Head of caudate nucleus (tissue), 42 donors: ENCODE measurements around the gene CRIM1.

Experiments
- DNase-seq, 42 donors: peaks; one replicate each; pipeline versions ENCODE4 v3.0.0 to v3.0.0-alpha.2; 2020 to 2021; ENCODE audit warnings: mixed read lengths in 7 of 42
- intact Hi-C: fragments of 100-400 bp; cut with DNase I; formaldehyde crosslinking; loops from one replicate; pipeline ENCODE4 v1.15.0; 2022

CRIM1 gene

GRCh38 chr2:36464006-36464721 is 108.6 kb downstream of the CRIM1 start:
- intact Hi-C loops: loop anchor here (10.0 kb wide), 1 partner anchor 109 kb away; the partner anchor contains the start of gene CRIM1

GRCh38 chr2:36466135-36466534 is 110.6 kb downstream of the CRIM1 start:
- intact Hi-C loops: loop anchor here (10.0 kb wide), 1 partner anchor 111 kb away; the partner anchor contains the start of gene CRIM1
- no peak for DNase-seq

More at GRCh38 chr2:36464006-36464721, 108.6 kb downstream of the CRIM1 start:
- no peak for DNase-seq

- intact Hi-C loops: loop anchor here (10.0 kb wide), 1 partner anchor 114 kb away; the partner anchor contains the start of gene CRIM1
- no peak for DNase-seq
Observed at GRCh38 chr2:36468463-36469105, 113.0 kb downstream of the CRIM1 start.

GRCh38 chr2:36469106-36469477 is 113.5 kb downstream of the CRIM1 start:
- DNase-seq: no peak
- intact Hi-C loops: loop anchor here (10.0 kb wide), 1 partner anchor 114 kb away; the partner anchor contains the start of gene CRIM1

GRCh38 chr2:36469710-36470109 is 114.1 kb downstream of the CRIM1 start:
- intact Hi-C loops: loop anchor here (10.0 kb wide), 1 partner anchor 115 kb away; the partner anchor contains the start of gene CRIM1
- DNase-seq: no peak

GRCh38 chr2:36473230-36473629 is 117.7 kb downstream of the CRIM1 start:
- intact Hi-C loops: no loop called here

GRCh38 chr2:36476411-36476810 is 120.8 kb downstream of the CRIM1 start:
- DNase-seq: no peak
- intact Hi-C loops: no loop called here

More at GRCh38 chr2:36473230-36473629, 117.7 kb downstream of the CRIM1 start:
- DNase-seq: no peak

- intact Hi-C loops: no loop called here
- no peak for DNase-seq
Observed at GRCh38 chr2:36477315-36477714, 121.7 kb downstream of the CRIM1 start.

GRCh38 chr2:36477746-36478145 is 122.2 kb downstream of the CRIM1 start:
- intact Hi-C loops: no loop called here
- no peak for DNase-seq

GRCh38 chr2:36478332-36478738 is 122.8 kb downstream of the CRIM1 start:
- peak in 2 of 42 donors; percentile 12 to 20 for DNase-seq
- intact Hi-C loops: no loop called here

GRCh38 chr2:36478999-36479398 is 123.4 kb downstream of the CRIM1 start:
- no peak for DNase-seq
- intact Hi-C loops: no loop called here

GRCh38 chr2:36479406-36479805 is 123.8 kb downstream of the CRIM1 start:
- intact Hi-C loops: no loop called here
- DNase-seq: no peak

GRCh38 chr2:36480028-36480427 is 124.5 kb downstream of the CRIM1 start:
- intact Hi-C loops: no loop called here
- no peak for DNase-seq

- no peak for DNase-seq
- intact Hi-C loops: no loop called here
Observed at GRCh38 chr2:36480636-36481035, 125.1 kb downstream of the CRIM1 start.

GRCh38 chr2:36481709-36482108 is 126.1 kb downstream of the CRIM1 start:
- no peak for DNase-seq
- intact Hi-C loops: no loop called here

- DNase-seq: no peak
- intact Hi-C loops: no loop called here
Observed at GRCh38 chr2:36482576-36483214, 127.1 kb downstream of the CRIM1 start.

GRCh38 chr2:36483290-36483689 is 127.7 kb downstream of the CRIM1 start:
- intact Hi-C loops: no loop called here
- DNase-seq: no peak

GRCh38 chr2:36484454-36484853 is 128.9 kb downstream of the CRIM1 start:
- DNase-seq: no peak
- intact Hi-C loops: no loop called here

- no peak for DNase-seq
- intact Hi-C loops: no loop called here
Observed at GRCh38 chr2:36485521-36485920, 129.9 kb downstream of the CRIM1 start.

GRCh38 chr2:36486521-36487044 is 131.0 kb downstream of the CRIM1 start:
- intact Hi-C loops: no loop called here

More at GRCh38 chr2:36486521-36487044, 131.0 kb downstream of the CRIM1 start:
- no peak for DNase-seq
